Measurements from ENCODE around the gene COMMD10. TPM values are rescaled to one million over a fixed set of nuclear protein-coding genes. Genes with fewer than 3 reads are reported as not detected.

COMMD10 gene
- total RNA-seq, 3 donors from 2014 or later (not counting 1 experiment from before 2014, with no cell fraction given): 28.7 to 41.1 (median 35.1) TPM

GRCh38 chr5:116288524-116288923, 203.7 kb downstream of the COMMD10 start:
- Histone ChIP-seq H3K4me3 (ENCODE audit: low read length) (no peak overlapping the region), H3K27ac (ENCODE audit: low read length) (no peak overlapping the region), H3K27me3 (ENCODE audit: control insufficient read depth, insufficient read depth, low read length) (no peaks in the 10 kb centered on the region), H3K36me3 (ENCODE audit: control insufficient read depth, insufficient read depth, low read length) (peaks cover 7% of the 10 kb centered on the region), H3K9me3 (ENCODE audit: control insufficient read depth, insufficient read depth, low read length) (peaks cover 4% of the 10 kb centered on the region), H3K4me1 (ENCODE audit: control insufficient read depth, insufficient read depth, low read length) (no peaks in the 10 kb centered on the region)
- Mint-ChIP-seq H3K4me1 (peaks cover 5 to 9% of the 10 kb centered on the region in 2 donors), H3K4me3 (no peak overlapping the region), H3K27me3 (ENCODE audit: low read depth in 2 of 2) (no peaks in the 10 kb centered on the region), H3K9me3 (peaks cover 7 to 12% of the 10 kb centered on the region in 2 donors), H3K27ac (no peak overlapping the region), H3K36me3 (peaks cover 36% of the 10 kb centered on the region)
- WGBS (ENCODE audit: insufficient coverage): 100% methylated on average over 1 of the region's 2 CpGs
- intact Hi-C loops (cut with micrococcal nuclease): no loop called here
- DNase-seq (no peak), ATAC-seq (no peak)
- no peak for TF ChIP-seq CTCF (IDR thresholded peaks at IDR 0.05)

GRCh38 chr5:116289276-116289675, 204.5 kb downstream of the COMMD10 start:
- no peak overlapping the region for H3K4me3 ChIP-seq (ENCODE audit: low read length)
- no peak for DNase-seq
- Mint-ChIP-seq H3K27me3 (ENCODE audit: low read depth in 2 of 2) (no peaks in the 10 kb centered on the region), H3K4me1 (peaks cover 5 to 9% of the 10 kb centered on the region in 2 donors), H3K27ac (no peak overlapping the region), H3K9me3 (peaks cover 7 to 12% of the 10 kb centered on the region in 2 donors), H3K4me3 (no peak overlapping the region), H3K36me3 (peaks cover 36% of the 10 kb centered on the region)
- peaks cover 4% of the 10 kb centered on the region for H3K9me3 ChIP-seq (ENCODE audit: control insufficient read depth, insufficient read depth, low read length)
- intact Hi-C loops (cut with micrococcal nuclease): no loop called here
- H3K27me3 ChIP-seq (ENCODE audit: control insufficient read depth, insufficient read depth, low read length): no peaks in the 10 kb centered on the region
- TF ChIP-seq CTCF (IDR thresholded peaks at IDR 0.05): no peak
- WGBS (ENCODE audit: insufficient coverage): 92% methylated on average over 3 of the region's 3 CpGs
- H3K36me3 ChIP-seq (ENCODE audit: control insufficient read depth, insufficient read depth, low read length): peaks cover 7% of the 10 kb centered on the region
- H3K4me1 ChIP-seq (ENCODE audit: control insufficient read depth, insufficient read depth, low read length): no peaks in the 10 kb centered on the region
- no peak overlapping the region for H3K27ac ChIP-seq (ENCODE audit: low read length)
- ATAC-seq: no peak

- peaks cover 6 to 15% of the 10 kb centered on the region in 2 donors for H3K9me3 Mint-ChIP-seq
These were observed 206.4 kb downstream of the COMMD10 start for GRCh38 chr5:116291271-116291670.

More at GRCh38 chr5:116291271-116291670, 206.4 kb downstream of the COMMD10 start:
- Mint-ChIP-seq H3K27ac (no peak overlapping the region), H3K36me3 (peaks cover 41% of the 10 kb centered on the region), H3K27me3 (ENCODE audit: low read depth in 2 of 2) (no peaks in the 10 kb centered on the region), H3K4me3 (no peak overlapping the region), H3K4me1 (peaks cover 5 to 9% of the 10 kb centered on the region in 2 donors)
- Histone ChIP-seq H3K4me3 (ENCODE audit: low read length) (no peak overlapping the region), H3K36me3 (ENCODE audit: control insufficient read depth, insufficient read depth, low read length) (peaks cover 7% of the 10 kb centered on the region), H3K27ac (ENCODE audit: low read length) (no peak overlapping the region), H3K27me3 (ENCODE audit: control insufficient read depth, insufficient read depth, low read length) (no peaks in the 10 kb centered on the region), H3K9me3 (ENCODE audit: control insufficient read depth, insufficient read depth, low read length) (peaks cover 4% of the 10 kb centered on the region), H3K4me1 (ENCODE audit: control insufficient read depth, insufficient read depth, low read length) (no peaks in the 10 kb centered on the region)
- intact Hi-C loops (cut with micrococcal nuclease): no loop called here
- no peak for ATAC-seq
- no peak for DNase-seq
- no peak for TF ChIP-seq CTCF (IDR thresholded peaks at IDR 0.05)
- WGBS (ENCODE audit: insufficient coverage): 93% methylated on average over 1 of the region's 1 CpG
